WTC11 (cell line): ENCODE data around the gene MAEA. TPM values are rescaled to one million over a fixed set of nuclear protein-coding genes. Genes with fewer than 3 reads are reported as not detected.
A peak's percentile ranks its signal among the peaks of the same experiment; 100 is the strongest.

Experiments used
- ATAC-seq: fragments of 200-7000 bp; cut with Tn5 transposase; 2 replicates; pipeline ENCODE4 v1.10.0; 2021; ENCODE audit warnings: mild to moderate bottlenecking, moderate library complexity
- CTCF ChIA-PET: fragments of 300-600 bp; sonication (Branson Sonifier 250); formaldehyde crosslinking; loops from one replicate; lab custom pipeline; 2021; ENCODE audit warnings: antibody characterized with exemption; lab: Charles Lee
- POLR2A ChIA-PET: fragments of 350-600 bp; sonication (Branson Sonifier 250); formaldehyde crosslinking; loops from one replicate; lab custom pipeline; 2021; ENCODE audit warnings: antibody characterized with exemption; lab: Charles Lee
- DNase-seq: peaks from one replicate; pipeline ENCODE4 v3.0.0; 2021; ENCODE audit warnings: low spot score
- H3K27ac Mint-ChIP-seq: 2 replicates; pipeline ENCODE4 v1.8.0; 2021; ENCODE audit warnings: mixed read lengths
- H3K27me3 Mint-ChIP-seq: 2 replicates; pipeline ENCODE4 v1.8.0; 2021; ENCODE audit warnings: low read depth, mild to moderate bottlenecking, moderate library complexity, mixed read lengths
- H3K36me3 Mint-ChIP-seq: 2 replicates; pipeline ENCODE4 v1.8.0; 2021; ENCODE audit warnings: mixed read lengths
- H3K4me1 Mint-ChIP-seq: 2 replicates; pipeline ENCODE4 v1.8.0; 2022; ENCODE audit warnings: mixed read lengths
- H3K4me3 Mint-ChIP-seq: 2 replicates; pipeline ENCODE4 v1.8.0; 2021; ENCODE audit warnings: mild to moderate bottlenecking, moderate library complexity, mixed read lengths
- H3K9me3 Mint-ChIP-seq: 2 replicates; pipeline ENCODE4 v1.8.0; 2021; ENCODE audit warnings: mixed read lengths
- NR2C2 ChIP-seq: sonication (generic); formaldehyde crosslinking; IDR thresholded peaks from 2 replicates; pipeline ENCODE4 v1.8.0; 2022; ENCODE audit warnings: mild to moderate bottlenecking, missing genetic modification reagents
- TCF7 ChIP-seq: sonication (generic); formaldehyde crosslinking; IDR thresholded peaks from 2 replicates; pipeline ENCODE4 v1.8.0; 2022; ENCODE audit warnings: mild to moderate bottlenecking, low read depth, missing genetic modification reagents, moderate library complexity
- TP53 ChIP-seq: sonication (generic); formaldehyde crosslinking; IDR thresholded peaks from 2 replicates; pipeline ENCODE4 v1.8.1; 2023; ENCODE audit warnings: mild to moderate bottlenecking, missing genetic modification reagents
- ZNF121 ChIP-seq: sonication (generic); formaldehyde crosslinking; IDR thresholded peaks from 2 replicates; pipeline ENCODE4 v1.8.0; 2023; ENCODE audit warnings: missing genetic modification reagents
- ZNF396 ChIP-seq: fragments of 250-450 bp; sonication (Bioruptor Pico); IDR thresholded peaks from 2 replicates; pipeline ENCODE4 v1.8.0; 2021; ENCODE audit warnings: mild to moderate bottlenecking, moderate library complexity, borderline replicate concordance
- total RNA-seq: library from RNA; stranded (reverse); gene quantifications from 3 replicates; pipeline ENCODE4 v1.2.3, GENCODE V29; 2021
- TF ChIP-seq, protein P1 (sequence below): sonication (generic); formaldehyde crosslinking; IDR thresholded peaks from 2 replicates; pipeline ENCODE4 v1.8.1; 2022; ENCODE audit warnings: mild to moderate bottlenecking, moderate library complexity, missing genetic modification reagents
- TF ChIP-seq, protein P2 (sequence below): sonication (generic); formaldehyde crosslinking; IDR thresholded peaks from 2 replicates; pipeline ENCODE4 v1.8.0; 2022; ENCODE audit warnings: mild to moderate bottlenecking, missing genetic modification reagents
- TF ChIP-seq, protein P3 (sequence below): fragments of 200-600 bp; IDR thresholded peaks from 2 replicates; pipeline ENCODE4 v1.8.0; 2022; ENCODE audit warnings: antibody characterized with exemption
- TF ChIP-seq, protein P4 (sequence below): sonication (generic); formaldehyde crosslinking; IDR thresholded peaks from 2 replicates; pipeline ENCODE4 v1.8.0; 2023; ENCODE audit warnings: missing genetic modification reagents, mild to moderate bottlenecking, borderline replicate concordance
- TF ChIP-seq, protein P5 (sequence below): sonication (generic); formaldehyde crosslinking; IDR thresholded peaks from 2 replicates; pipeline ENCODE4 v1.8.1; 2023; ENCODE audit warnings: mild to moderate bottlenecking, missing genetic modification reagents
- TF ChIP-seq, protein P6 (sequence below): sonication (generic); formaldehyde crosslinking; IDR thresholded peaks from 2 replicates; pipeline ENCODE4 v1.8.1; 2022; ENCODE audit warnings: low read depth, missing genetic modification reagents, borderline replicate concordance

The MAEA gene
- total RNA-seq, 1 experiment from 2014 or later = 86.9 TPM

DNA sequence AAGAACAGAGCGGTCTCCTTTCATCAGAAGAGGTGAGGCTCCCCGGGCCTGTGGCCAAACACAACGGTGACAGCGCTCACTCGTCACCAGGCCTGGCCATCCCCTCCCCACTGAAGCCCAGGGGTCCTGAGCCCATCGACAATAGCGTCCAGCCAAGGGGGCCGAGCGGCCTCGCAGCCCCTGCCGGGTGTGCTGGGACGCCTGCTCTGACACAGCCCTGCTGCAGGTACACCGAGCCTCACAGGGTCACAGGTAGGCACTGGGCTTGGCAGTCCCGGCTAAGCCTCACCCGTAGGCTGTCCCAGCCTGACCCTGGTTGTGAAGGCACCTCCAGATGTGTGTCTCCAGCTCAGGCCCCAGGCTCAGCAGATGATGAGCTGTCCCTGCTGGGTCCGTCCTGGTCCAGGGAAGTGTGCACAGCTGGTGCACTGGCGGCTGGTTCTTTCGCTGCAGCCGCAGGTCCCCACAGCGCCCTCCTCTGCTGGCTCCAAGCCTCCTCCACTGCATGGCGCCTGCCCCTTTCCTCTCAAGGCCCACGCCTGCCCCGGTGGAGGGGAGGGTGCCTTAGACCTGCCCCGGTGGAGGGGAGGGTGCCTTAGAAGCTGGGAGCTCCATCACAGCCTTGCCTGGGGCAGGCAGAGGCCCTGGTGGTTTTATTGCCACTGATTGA is 78.9 kb downstream of the MAEA start:
- 0 out of 2 replicates have a peak, but pooled peaks cover 3% of the 10 kb centered on the region for H3K4me1 Mint-ChIP-seq
- POLR2A ChIA-PET = interaction anchor here (0.8 kb wide), 1 partner anchor 305 kb away, joined by 3 read pairs; no protein-coding TSS in a partner anchor
- H3K36me3 Mint-ChIP-seq = peaks cover 10% of the 10 kb centered on the region; the same call in 1 of the 2 replicates
- DNase-seq = peak; percentile 53
- CTCF ChIA-PET = interaction anchor here (0.8 to 1.6 kb wide), 4 partner anchors 13 to 261 kb away, joined by 3 to 7 read pairs (median 4); no protein-coding TSS in a partner anchor
- no peak overlapping the region for H3K4me3 Mint-ChIP-seq
- peak; percentile 66; the same call in 1 of the 2 replicates for TF ChIP-seq ZNF121
- TF ChIP-seq, protein P1, sequence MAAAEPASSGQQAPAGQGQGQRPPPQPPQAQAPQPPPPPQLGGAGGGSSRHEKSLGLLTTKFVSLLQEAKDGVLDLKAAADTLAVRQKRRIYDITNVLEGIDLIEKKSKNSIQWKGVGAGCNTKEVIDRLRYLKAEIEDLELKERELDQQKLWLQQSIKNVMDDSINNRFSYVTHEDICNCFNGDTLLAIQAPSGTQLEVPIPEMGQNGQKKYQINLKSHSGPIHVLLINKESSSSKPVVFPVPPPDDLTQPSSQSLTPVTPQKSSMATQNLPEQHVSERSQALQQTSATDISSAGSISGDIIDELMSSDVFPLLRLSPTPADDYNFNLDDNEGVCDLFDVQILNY = no peak
- TF ChIP-seq, all 79 proteins: peak for 1
- Mint-ChIP-seq H3K9me3 (no peaks in the 10 kb centered on the region), H3K27me3 (no peaks in the 10 kb centered on the region), H3K27ac (no peak overlapping the region)
- peak; percentile 65 for ATAC-seq

DNA sequence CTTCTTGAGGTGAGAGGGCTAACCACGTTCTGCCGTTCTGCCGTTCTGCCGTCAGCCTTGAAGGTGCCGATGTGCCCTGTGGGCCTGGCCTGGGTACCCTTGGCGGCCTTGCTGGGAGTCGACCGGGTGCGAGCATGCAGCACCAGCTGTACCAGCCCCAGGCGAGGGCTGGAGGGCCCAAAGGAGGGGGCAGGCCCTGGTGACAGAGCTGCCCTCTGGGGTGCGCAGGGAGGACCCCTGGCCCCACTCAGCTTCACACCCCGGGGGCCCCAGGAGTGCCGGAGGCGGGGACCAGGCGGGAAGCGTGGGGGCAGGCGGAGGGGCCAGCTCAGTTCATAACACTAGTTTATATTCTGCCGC is 79.4 kb downstream of the MAEA start:
- TF ChIP-seq TP53 (no peak), TCF7 (CRISPR knock-in tag) (no peak), NR2C2 (CRISPR knock-in tag) (no peak), ZNF121 (no peak), ZNF396 (CRISPR knock-in tag) (no peak)
- TF ChIP-seq, protein P2, sequence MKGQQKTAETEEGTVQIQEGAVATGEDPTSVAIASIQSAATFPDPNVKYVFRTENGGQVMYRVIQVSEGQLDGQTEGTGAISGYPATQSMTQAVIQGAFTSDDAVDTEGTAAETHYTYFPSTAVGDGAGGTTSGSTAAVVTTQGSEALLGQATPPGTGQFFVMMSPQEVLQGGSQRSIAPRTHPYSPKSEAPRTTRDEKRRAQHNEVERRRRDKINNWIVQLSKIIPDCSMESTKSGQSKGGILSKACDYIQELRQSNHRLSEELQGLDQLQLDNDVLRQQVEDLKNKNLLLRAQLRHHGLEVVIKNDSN (CRISPR knock-in tag) = no peak
- TF ChIP-seq, protein P3, sequence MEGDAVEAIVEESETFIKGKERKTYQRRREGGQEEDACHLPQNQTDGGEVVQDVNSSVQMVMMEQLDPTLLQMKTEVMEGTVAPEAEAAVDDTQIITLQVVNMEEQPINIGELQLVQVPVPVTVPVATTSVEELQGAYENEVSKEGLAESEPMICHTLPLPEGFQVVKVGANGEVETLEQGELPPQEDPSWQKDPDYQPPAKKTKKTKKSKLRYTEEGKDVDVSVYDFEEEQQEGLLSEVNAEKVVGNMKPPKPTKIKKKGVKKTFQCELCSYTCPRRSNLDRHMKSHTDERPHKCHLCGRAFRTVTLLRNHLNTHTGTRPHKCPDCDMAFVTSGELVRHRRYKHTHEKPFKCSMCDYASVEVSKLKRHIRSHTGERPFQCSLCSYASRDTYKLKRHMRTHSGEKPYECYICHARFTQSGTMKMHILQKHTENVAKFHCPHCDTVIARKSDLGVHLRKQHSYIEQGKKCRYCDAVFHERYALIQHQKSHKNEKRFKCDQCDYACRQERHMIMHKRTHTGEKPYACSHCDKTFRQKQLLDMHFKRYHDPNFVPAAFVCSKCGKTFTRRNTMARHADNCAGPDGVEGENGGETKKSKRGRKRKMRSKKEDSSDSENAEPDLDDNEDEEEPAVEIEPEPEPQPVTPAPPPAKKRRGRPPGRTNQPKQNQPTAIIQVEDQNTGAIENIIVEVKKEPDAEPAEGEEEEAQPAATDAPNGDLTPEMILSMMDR = no peak
- TF ChIP-seq, protein P4, sequence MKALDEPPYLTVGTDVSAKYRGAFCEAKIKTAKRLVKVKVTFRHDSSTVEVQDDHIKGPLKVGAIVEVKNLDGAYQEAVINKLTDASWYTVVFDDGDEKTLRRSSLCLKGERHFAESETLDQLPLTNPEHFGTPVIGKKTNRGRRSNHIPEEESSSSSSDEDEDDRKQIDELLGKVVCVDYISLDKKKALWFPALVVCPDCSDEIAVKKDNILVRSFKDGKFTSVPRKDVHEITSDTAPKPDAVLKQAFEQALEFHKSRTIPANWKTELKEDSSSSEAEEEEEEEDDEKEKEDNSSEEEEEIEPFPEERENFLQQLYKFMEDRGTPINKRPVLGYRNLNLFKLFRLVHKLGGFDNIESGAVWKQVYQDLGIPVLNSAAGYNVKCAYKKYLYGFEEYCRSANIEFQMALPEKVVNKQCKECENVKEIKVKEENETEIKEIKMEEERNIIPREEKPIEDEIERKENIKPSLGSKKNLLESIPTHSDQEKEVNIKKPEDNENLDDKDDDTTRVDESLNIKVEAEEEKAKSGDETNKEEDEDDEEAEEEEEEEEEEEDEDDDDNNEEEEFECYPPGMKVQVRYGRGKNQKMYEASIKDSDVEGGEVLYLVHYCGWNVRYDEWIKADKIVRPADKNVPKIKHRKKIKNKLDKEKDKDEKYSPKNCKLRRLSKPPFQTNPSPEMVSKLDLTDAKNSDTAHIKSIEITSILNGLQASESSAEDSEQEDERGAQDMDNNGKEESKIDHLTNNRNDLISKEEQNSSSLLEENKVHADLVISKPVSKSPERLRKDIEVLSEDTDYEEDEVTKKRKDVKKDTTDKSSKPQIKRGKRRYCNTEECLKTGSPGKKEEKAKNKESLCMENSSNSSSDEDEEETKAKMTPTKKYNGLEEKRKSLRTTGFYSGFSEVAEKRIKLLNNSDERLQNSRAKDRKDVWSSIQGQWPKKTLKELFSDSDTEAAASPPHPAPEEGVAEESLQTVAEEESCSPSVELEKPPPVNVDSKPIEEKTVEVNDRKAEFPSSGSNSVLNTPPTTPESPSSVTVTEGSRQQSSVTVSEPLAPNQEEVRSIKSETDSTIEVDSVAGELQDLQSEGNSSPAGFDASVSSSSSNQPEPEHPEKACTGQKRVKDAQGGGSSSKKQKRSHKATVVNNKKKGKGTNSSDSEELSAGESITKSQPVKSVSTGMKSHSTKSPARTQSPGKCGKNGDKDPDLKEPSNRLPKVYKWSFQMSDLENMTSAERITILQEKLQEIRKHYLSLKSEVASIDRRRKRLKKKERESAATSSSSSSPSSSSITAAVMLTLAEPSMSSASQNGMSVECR (CRISPR knock-in tag) = no peak
- TF ChIP-seq, protein P5, sequence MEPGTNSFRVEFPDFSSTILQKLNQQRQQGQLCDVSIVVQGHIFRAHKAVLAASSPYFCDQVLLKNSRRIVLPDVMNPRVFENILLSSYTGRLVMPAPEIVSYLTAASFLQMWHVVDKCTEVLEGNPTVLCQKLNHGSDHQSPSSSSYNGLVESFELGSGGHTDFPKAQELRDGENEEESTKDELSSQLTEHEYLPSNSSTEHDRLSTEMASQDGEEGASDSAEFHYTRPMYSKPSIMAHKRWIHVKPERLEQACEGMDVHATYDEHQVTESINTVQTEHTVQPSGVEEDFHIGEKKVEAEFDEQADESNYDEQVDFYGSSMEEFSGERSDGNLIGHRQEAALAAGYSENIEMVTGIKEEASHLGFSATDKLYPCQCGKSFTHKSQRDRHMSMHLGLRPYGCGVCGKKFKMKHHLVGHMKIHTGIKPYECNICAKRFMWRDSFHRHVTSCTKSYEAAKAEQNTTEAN (CRISPR knock-in tag) = no peak
- TF ChIP-seq, protein P6, sequence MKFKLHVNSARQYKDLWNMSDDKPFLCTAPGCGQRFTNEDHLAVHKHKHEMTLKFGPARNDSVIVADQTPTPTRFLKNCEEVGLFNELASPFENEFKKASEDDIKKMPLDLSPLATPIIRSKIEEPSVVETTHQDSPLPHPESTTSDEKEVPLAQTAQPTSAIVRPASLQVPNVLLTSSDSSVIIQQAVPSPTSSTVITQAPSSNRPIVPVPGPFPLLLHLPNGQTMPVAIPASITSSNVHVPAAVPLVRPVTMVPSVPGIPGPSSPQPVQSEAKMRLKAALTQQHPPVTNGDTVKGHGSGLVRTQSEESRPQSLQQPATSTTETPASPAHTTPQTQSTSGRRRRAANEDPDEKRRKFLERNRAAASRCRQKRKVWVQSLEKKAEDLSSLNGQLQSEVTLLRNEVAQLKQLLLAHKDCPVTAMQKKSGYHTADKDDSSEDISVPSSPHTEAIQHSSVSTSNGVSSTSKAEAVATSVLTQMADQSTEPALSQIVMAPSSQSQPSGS (CRISPR knock-in tag) = no peak
- CTCF ChIA-PET = interaction anchor here (0.8 to 1.6 kb wide), 4 partner anchors 13 to 260 kb away, joined by 3 to 7 read pairs (median 4); no protein-coding TSS in a partner anchor
- ATAC-seq = no peak

More for the DNA sequence above, 79.4 kb downstream of the MAEA start:
- H3K4me1 Mint-ChIP-seq = 0 out of 2 replicates have a peak, but pooled peaks cover 3% of the 10 kb centered on the region
- peak; percentile 6 for DNase-seq
- H3K27ac Mint-ChIP-seq = no peak overlapping the region
- H3K4me3 Mint-ChIP-seq = no peak overlapping the region
- POLR2A ChIA-PET = interaction anchor here (0.8 kb wide), 1 partner anchor 305 kb away, joined by 3 read pairs; no protein-coding TSS in a partner anchor
- H3K9me3 Mint-ChIP-seq = no peaks in the 10 kb centered on the region
- H3K27me3 Mint-ChIP-seq = no peaks in the 10 kb centered on the region; the same call in 1 of the 2 replicates
- peaks cover 14% of the 10 kb centered on the region; the same call in 1 of the 2 replicates for H3K36me3 Mint-ChIP-seq
